GM19324 (cell line): ENCODE measurements around the gene CNBD2.
"Not testable (repeated sequence)": the region's sequence is repeated elsewhere in the genome, so short reads cannot be mapped to it uniquely, and the experiment has no call there.

Source experiments
- ATAC-seq: cut with Tn5 transposase; IDR thresholded peaks from one replicate; pipeline ENCODE4 v1.9.1; 2021; ENCODE audit warnings: mild to moderate bottlenecking, moderate library complexity; ENCODE audit not compliant: unreplicated experiment, low FRiP score

CNBD2 gene

GRCh38 chr20:35972462-35972861 lies 4.1 kb downstream of the CNBD2 start:
- no peak for ATAC-seq

DNA sequence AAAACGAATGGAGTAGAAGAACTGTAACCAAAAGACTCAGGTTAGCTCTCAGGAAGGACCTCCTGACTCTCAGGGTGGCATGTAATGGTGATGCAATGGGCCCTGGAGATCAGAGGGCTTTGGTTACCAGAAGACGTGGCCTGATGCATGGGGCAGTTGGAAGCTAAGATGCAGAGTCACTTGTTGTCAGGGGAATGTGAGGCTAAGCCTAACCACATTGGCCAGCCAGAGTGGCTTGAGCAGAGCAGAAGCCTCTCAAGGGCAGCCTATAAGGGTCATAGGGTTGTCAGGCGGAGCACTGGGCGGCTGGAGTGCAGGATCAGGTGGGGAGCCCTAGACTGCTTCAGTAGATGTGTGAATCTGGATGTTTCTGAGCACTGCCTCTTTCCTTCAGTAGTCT lies 5.9 kb downstream of the CNBD2 start:
- ATAC-seq, result no peak

DNA sequence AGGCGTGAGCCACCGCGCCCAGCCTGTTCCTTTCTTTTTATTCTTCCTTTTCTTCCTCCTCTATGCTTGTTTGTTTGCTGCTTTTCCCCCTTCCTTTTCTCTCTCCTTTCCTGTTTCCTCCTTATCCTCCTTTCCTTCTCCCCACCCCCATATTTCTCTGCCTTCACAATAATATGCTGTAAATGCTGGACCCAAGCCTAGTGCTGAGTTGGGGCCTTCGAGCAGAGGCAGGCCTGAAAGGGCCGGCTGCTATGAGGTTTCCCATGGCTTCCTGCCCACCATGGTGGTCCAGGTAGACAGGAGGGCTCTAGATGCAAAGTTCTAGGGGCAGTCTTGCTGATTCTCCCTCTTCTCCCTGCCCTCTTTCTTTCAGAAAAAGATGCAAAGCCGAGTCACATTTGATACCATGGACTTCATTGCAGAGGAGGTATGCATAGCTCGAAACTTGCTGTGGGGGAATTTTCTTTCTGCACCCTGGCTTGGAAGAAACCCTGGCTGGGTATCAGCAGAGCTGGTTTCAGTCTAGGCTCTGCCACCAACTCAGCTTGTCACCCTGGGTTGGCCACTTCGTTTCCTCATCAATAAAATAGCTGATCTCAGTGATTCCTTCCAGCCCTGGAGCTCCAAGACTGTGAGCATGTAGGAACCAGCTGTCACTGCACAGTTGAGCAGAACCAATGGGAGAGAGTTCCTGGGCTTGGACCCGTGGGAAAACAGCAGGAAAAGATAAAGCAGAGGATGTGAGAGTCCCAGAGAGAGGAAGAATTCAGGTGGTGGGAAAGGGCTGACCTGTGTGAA lies 7.4 kb downstream of the CNBD2 start:
- ATAC-seq, result no peak

GRCh38 chr20:35978041-35978513 lies 9.7 kb downstream of the CNBD2 start:
- ATAC-seq, result no peak

GRCh38 chr20:35979544-35979943 lies 11.2 kb downstream of the CNBD2 start:
- no peak for ATAC-seq

- ATAC-seq, result no peak
Observed at GRCh38 chr20:35981969-35982368, 13.6 kb downstream of the CNBD2 start.

DNA sequence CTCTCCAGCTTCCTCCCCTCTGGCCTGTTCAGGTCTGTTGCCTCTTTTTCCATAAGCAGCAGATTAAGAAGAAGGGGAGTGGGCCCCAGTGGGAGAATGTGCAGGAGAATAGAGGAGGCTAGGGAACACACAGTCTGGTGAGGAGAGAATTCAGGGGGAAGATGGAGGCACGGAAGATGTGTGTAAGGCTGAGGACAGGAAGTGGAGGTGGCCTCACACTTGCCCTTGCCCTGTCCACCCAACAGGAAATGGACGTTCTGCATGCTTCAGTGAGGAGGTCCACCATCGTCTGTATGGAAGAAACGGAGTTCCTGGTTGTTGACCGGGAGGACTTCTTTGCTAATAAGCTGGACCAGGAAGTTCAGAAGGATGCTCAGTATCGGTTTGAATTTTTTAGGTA lies 16.0 kb downstream of the CNBD2 start:
- no peak for ATAC-seq

GRCh38 chr20:35985806-35986205 lies 17.4 kb downstream of the CNBD2 start:
- no peak for ATAC-seq

GRCh38 chr20:35988910-35989463 lies 20.6 kb downstream of the CNBD2 start:
- ATAC-seq, result no peak

- no peak for ATAC-seq
Observed at GRCh38 chr20:35991142-35991771, 22.9 kb downstream of the CNBD2 start.

GRCh38 chr20:35992713-35993335 lies 24.4 kb downstream of the CNBD2 start:
- ATAC-seq, result no peak

DNA sequence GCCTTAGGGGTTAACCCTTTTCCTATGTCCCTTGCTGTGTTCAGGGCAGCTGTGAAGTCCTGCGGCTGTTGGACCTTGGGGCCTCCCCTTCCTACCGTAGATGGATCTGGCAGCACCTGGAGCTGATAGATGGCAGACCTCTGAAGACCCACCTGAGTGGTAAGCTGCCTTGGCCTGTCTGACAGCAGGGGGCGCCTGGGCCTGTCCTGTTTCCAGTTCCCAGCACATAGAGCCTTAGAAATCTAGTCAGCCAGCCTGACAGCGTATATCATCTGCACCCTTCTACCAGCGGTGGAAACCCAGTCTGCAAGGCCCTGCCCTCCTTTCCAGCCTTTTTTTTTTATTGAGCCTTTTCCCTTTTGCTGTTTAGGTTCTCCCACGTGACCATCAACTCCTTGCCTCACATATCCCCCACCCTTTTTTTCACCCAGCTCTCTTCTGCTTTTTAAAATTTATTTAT lies 26.6 kb downstream of the CNBD2 start:
- no peak for ATAC-seq

- ATAC-seq, result not testable (repeated sequence)
Observed at GRCh38 chr20:35996492-35996891, 28.1 kb downstream of the CNBD2 start.

GRCh38 chr20:36001331-36001730 lies 32.9 kb downstream of the CNBD2 start:
- not testable (repeated sequence) for ATAC-seq

DNA sequence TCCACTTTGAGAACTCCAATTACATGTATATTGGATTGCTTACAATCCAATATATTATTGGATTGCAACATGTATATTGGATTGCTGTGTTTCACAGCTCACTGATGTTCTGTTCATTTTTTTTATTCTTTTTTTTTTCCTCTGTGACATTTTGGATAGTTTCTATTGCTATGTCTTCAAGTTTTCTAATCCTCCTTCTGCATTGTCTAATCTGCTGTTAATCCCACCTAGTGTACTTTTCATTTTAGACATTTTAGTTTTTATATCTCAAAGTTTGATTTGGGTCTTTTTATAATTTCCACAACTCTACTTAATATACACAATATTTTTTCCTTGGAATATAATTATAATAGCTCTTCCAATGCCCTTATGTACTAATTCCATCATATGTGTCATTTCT lies 34.5 kb downstream of the CNBD2 start:
- ATAC-seq, result no peak

DNA sequence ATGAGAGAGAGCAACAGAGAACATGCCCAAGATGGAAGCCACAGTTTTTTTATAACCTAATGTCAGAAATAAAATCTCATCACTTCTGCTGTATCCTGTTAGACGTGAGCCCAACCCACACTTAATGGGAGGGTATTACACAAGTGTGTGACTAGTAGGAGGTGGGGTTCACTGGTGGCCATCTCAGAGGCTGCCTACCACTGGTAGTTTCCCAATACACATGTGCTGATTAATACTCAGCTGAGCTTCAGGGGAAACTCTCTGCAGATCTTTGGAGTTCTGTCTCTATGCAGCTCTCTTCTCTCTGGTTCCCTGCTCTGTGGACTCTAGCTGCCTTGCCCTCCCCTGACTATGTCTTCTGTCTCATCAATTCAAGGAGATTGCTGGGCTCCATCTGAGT lies 35.7 kb downstream of the CNBD2 start:
- no peak for ATAC-seq

DNA sequence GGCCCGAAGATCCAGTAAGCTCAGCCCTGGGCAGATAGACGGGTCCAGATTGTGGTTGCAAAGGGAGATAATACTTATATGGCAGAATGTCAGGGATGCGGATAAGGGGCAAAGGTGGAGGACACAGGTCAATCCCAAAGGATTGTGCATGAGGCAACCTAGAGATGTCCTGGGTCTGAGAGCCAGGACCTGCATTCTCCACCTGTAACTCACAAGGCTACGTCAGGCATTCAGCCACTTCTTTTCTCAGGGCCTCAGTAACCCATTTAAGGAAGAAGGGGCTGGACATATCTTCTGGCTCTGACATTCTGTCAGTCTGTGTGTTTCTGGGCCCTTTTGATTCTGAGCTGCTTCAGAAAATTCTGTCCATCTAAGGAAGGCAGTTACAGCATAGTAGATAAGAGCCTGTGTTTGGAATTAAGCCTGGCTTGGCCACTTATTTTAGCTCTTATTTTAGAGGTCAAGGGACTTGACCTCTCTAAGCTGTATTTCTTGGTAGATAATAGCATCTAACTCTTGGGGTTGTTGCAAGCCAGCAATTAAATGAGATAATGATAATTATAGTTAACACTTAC lies 40.2 kb downstream of the CNBD2 start:
- ATAC-seq, result no peak

- no peak for ATAC-seq
Observed at GRCh38 chr20:36010076-36010475, 41.7 kb downstream of the CNBD2 start.

DNA sequence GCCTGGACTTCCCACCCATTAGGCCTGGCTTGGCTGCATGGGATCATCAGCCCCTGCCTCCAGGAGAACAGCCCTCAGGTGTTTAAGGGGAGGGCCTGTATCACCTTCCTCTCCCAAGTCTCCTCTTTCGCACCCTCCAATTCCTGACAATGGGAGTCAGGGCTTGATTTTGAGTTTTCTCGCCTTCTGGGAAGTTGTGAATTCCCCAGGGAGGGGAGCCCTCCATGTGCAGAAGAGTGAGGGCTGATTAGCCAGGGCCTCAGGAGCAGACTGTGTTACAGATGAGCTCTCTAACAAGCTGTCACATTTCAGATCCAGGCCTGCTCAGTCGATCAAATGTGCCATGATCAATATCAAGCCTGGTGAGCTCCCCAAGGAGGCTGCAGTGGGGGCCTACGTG lies 42.4 kb downstream of the CNBD2 start:
- no peak for ATAC-seq

- ATAC-seq, result no peak
Observed at GRCh38 chr20:36015806-36016403, 47.5 kb downstream of the CNBD2 start.
